Measurements from ENCODE around the gene CADPS2. TPM values are rescaled to one million over a fixed set of nuclear protein-coding genes. Genes with fewer than 3 reads are reported as not detected.

The CADPS2 gene
- polyA plus RNA-seq, 1 donor (not counting 4 experiments of a cell fraction or from before 2014, with no cell fraction given) = 0.35 TPM

- no peak for DNase-seq (ENCODE audit: low read depth, low spot score)
- no peaks in the 10 kb centered on the region for H3K27me3 ChIP-seq (ENCODE audit: control insufficient read depth, extremely low read depth, insufficient read depth, low read length)
- H4K20me1 ChIP-seq (ENCODE audit: control insufficient read depth, extremely low read depth, insufficient read depth, low read length) = no peaks in the 10 kb centered on the region
- H3K27ac ChIP-seq (ENCODE audit: control insufficient read depth, insufficient read depth, low read length) = no peak overlapping the region
- no peaks in the 10 kb centered on the region for H3K79me2 ChIP-seq (ENCODE audit: control insufficient read depth, insufficient read depth, low read length)
- no peak for TF ChIP-seq EZH2 (IDR thresholded peaks at IDR 0.05; ENCODE audit: low read length)
- TF ChIP-seq, protein P1, sequence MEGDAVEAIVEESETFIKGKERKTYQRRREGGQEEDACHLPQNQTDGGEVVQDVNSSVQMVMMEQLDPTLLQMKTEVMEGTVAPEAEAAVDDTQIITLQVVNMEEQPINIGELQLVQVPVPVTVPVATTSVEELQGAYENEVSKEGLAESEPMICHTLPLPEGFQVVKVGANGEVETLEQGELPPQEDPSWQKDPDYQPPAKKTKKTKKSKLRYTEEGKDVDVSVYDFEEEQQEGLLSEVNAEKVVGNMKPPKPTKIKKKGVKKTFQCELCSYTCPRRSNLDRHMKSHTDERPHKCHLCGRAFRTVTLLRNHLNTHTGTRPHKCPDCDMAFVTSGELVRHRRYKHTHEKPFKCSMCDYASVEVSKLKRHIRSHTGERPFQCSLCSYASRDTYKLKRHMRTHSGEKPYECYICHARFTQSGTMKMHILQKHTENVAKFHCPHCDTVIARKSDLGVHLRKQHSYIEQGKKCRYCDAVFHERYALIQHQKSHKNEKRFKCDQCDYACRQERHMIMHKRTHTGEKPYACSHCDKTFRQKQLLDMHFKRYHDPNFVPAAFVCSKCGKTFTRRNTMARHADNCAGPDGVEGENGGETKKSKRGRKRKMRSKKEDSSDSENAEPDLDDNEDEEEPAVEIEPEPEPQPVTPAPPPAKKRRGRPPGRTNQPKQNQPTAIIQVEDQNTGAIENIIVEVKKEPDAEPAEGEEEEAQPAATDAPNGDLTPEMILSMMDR (optimal IDR thresholded peaks at IDR 0.05 in 1 of 3, IDR thresholded peaks at IDR 0.05 in 1 of 3, conservative IDR thresholded peaks at IDR 0.05 in 1 of 3; ENCODE audit: extremely low read depth in 1 of 3, insufficient read depth in 2 of 3, low read length in 3 of 3) = no peak
- dilution Hi-C loops (cut with MboI; ENCODE audit: extremely low pct_ligation_motif_present, low sequenced_read_pairs) = no loop called here
- no peak overlapping the region for H3K9ac ChIP-seq (ENCODE audit: control insufficient read depth, extremely low read depth, insufficient read depth, low read length)
- no peak overlapping the region for H3K4me3 ChIP-seq (ENCODE audit: control insufficient read depth in 2 of 3, extremely low read depth in 1 of 3, insufficient read depth in 2 of 3, low read depth in 1 of 3, low read length in 3 of 3)
- no peaks in the 10 kb centered on the region for H3K9me1 ChIP-seq (ENCODE audit: control insufficient read depth, extremely low read depth, insufficient read depth, low read length)
- no peaks in the 10 kb centered on the region for H3K36me3 ChIP-seq (ENCODE audit: control insufficient read depth in 2 of 2, extremely low read depth in 1 of 2, insufficient read depth in 2 of 2, low read length in 2 of 2)
- H3K4me2 ChIP-seq (ENCODE audit: control insufficient read depth, extremely low read depth, insufficient read depth, low read depth, low read length) = no peak overlapping the region
- FAIRE-seq = no peak
- no peaks in the 10 kb centered on the region for H3K4me1 ChIP-seq (ENCODE audit: control insufficient read depth, extremely low read depth, insufficient read depth, low read length)
- H3K9me3 ChIP-seq (ENCODE audit: control insufficient read depth, low read depth, low read length) = no peaks in the 10 kb centered on the region
- H2AFZ ChIP-seq (ENCODE audit: control insufficient read depth, low read length) = no peak overlapping the region
Observed at GRCh38 chr7:122643250-122643649, 243.0 kb downstream of the CADPS2 start.

GRCh38 chr7:122638459-122638858 is 247.8 kb downstream of the CADPS2 start:
- no peak overlapping the region for H3K4me2 ChIP-seq (ENCODE audit: control insufficient read depth, extremely low read depth, insufficient read depth, low read depth, low read length)
- no peaks in the 10 kb centered on the region for H3K9me1 ChIP-seq (ENCODE audit: control insufficient read depth, extremely low read depth, insufficient read depth, low read length)
- H3K9me3 ChIP-seq (ENCODE audit: control insufficient read depth, low read depth, low read length) = no peaks in the 10 kb centered on the region
- H3K79me2 ChIP-seq (ENCODE audit: control insufficient read depth, insufficient read depth, low read length) = no peaks in the 10 kb centered on the region
- H3K9ac ChIP-seq (ENCODE audit: control insufficient read depth, extremely low read depth, insufficient read depth, low read length) = no peak overlapping the region
- no peaks in the 10 kb centered on the region for H3K27me3 ChIP-seq (ENCODE audit: control insufficient read depth, extremely low read depth, insufficient read depth, low read length)
- DNase-seq (ENCODE audit: low read depth, low spot score) = no peak
- no peak overlapping the region for H2AFZ ChIP-seq (ENCODE audit: control insufficient read depth, low read length)
- no peaks in the 10 kb centered on the region for H3K36me3 ChIP-seq (ENCODE audit: control insufficient read depth in 2 of 2, extremely low read depth in 1 of 2, insufficient read depth in 2 of 2, low read length in 2 of 2)
- FAIRE-seq = no peak
- H3K27ac ChIP-seq (ENCODE audit: control insufficient read depth, insufficient read depth, low read length) = no peak overlapping the region
- no peak for TF ChIP-seq EZH2 (IDR thresholded peaks at IDR 0.05; ENCODE audit: low read length)
- TF ChIP-seq, protein P1 (optimal IDR thresholded peaks at IDR 0.05 in 1 of 3, IDR thresholded peaks at IDR 0.05 in 1 of 3, conservative IDR thresholded peaks at IDR 0.05 in 1 of 3; ENCODE audit: extremely low read depth in 1 of 3, insufficient read depth in 2 of 3, low read length in 3 of 3) = no peak
- no peaks in the 10 kb centered on the region for H4K20me1 ChIP-seq (ENCODE audit: control insufficient read depth, extremely low read depth, insufficient read depth, low read length)
- H3K4me1 ChIP-seq (ENCODE audit: control insufficient read depth, extremely low read depth, insufficient read depth, low read length) = no peaks in the 10 kb centered on the region
- dilution Hi-C loops (cut with MboI; ENCODE audit: extremely low pct_ligation_motif_present, low sequenced_read_pairs) = no loop called here
- no peak overlapping the region for H3K4me3 ChIP-seq (ENCODE audit: control insufficient read depth in 2 of 3, extremely low read depth in 1 of 3, insufficient read depth in 2 of 3, low read depth in 1 of 3, low read length in 3 of 3)

Measured in keratinocyte (primary cell).